Esophagus mucosa (tissue), 1 donor: ENCODE results near the gene PI4K2A. TPM values are rescaled to one million over a fixed set of nuclear protein-coding genes. Genes with fewer than 3 reads are reported as not detected.
"Not testable (repeated sequence)": the region's sequence is repeated elsewhere in the genome, so short reads cannot be mapped to it uniquely, and the experiment has no call there.

Experiments
- ATAC-seq: fragments of 200-7000 bp; cut with Tn5 transposase; one replicate; pipeline ENCODE4 v1.9.1; 2020
- total RNA-seq: library from RNA; stranded (reverse); gene quantifications from one replicate; pipeline ENCODE4 v1.2.4, GENCODE V29; 2023
- donor health status: DM: yes; HTN: yes; CAD: no.

PI4K2A gene
- total RNA-seq, 1 donor from 2014 or later: 13.0 TPM

DNA sequence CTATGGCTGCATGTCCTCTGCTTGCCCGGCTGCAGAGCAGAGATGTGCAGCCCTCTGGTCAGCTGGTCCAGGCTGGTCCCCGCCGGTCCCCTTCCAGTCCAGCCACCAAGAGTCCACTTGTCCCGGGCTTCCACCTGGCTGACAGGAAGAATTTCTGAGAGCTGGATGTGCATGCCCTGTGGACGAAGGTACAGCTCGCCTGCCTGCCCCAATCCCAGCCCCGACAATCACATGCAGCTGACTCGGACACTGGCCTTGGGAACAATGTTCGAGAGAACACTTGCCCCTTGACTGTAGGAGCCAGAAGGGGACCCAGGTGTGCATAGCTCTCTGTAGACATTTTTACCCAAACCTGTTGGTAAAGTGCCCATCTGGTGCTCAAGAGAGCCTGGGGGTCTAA, 34.8 kb downstream of the PI4K2A start:
- no peak for ATAC-seq

GRCh38 chr10:97676770-97677581, 36.5 kb downstream of the PI4K2A start:
- ATAC-seq: peak; percentile 71

DNA sequence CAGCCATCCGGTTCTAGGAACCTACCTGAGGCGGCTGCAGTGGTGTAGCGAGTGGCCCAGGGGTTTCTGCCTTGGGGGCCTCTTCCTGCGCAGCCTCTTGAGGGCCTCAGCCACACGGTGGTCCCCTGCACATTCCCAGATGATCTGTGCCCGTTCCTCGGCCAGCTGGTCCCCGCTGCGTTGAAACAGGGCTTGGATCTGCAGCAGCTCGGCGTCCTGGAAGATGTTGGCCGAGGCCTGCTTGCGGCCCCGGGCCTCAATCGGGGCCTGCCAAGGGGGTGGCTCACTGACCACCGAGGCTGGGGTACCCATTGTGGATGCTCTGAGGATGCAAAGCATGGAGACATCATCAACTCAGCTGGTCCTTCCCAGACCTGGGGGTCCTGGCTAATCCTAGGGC, 39.1 kb downstream of the PI4K2A start:
- ATAC-seq: no peak

DNA sequence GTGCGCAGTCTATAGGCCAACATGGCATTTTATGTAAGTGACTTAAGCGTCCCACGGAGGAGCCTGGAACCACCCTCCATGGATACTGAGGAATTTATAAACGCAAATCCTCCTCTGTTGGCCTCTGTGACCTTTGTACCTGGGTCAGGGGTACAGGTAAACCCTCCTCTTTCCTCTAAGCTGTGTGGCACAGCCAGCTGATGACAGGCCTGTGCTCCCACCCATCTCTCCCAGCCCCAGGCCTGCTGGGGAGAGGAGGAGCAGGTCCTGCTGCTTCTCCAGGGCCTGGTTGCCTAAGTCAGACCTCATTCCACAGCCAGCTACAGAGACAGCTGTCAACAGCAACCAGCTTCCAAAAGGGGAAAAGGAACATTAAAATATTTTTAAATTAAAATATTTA, 41.6 kb downstream of the PI4K2A start:
- ATAC-seq: no peak

DNA sequence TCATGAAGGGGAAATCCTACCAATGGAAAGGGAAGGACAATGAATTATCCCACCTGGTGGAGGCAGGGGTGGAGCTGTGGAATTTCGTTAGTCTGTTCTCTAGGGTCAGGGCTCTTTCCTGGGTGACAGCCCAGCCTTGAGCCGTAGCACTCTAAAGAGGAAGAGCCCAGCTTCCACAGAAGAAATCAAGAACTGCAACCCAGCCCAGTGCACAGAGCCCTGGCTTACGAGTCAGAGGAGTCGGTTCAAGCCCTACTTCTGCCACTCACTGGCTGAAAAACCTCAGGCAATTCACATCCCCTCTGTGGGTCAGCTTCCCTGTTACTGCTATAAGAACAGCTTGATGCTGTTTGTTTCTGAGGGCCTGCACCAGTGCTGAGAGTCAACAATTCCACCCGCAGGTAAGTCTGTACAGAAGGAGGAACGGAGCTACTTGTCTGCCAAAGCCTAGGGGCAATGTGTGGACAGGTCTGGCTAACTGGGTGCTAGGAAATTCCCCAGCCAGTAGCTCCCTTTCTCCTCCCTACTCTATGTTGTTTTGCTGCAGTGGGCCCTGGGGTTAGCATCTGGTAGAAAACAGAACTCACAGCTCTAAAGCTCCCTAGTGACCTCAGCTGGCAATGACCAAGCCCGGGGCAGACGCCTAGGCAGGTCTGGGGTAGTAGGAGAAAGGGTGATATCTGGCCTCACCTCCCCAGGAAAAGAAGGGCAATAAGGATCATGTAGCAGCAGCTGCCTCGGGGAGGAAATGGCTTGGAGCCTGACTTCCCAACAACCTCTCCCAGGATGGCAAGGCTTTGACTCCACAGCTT, 43.3 kb downstream of the PI4K2A start:
- ATAC-seq: no peak

DNA sequence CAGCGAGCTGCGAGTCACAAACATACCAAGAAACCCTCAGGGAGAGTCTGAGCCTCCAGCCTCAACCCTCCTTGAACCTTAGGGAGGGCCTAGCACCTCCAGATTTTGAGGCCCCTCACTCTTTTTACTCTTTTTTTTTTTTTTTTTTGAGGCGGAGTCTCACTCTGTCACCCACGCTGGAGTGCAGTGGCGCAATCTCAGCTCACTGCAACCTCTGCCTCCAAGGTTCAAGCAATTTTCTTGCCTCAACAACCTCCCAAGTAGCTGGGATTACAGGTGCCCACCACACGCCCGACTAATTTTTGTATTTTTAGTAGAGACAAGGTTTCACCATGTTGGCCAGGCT, 43.9 kb downstream of the PI4K2A start:
- not testable (repeated sequence) for ATAC-seq

- ATAC-seq: no peak
Measured at GRCh38 chr10:97684866-97685394, 44.5 kb downstream of the PI4K2A start.

DNA sequence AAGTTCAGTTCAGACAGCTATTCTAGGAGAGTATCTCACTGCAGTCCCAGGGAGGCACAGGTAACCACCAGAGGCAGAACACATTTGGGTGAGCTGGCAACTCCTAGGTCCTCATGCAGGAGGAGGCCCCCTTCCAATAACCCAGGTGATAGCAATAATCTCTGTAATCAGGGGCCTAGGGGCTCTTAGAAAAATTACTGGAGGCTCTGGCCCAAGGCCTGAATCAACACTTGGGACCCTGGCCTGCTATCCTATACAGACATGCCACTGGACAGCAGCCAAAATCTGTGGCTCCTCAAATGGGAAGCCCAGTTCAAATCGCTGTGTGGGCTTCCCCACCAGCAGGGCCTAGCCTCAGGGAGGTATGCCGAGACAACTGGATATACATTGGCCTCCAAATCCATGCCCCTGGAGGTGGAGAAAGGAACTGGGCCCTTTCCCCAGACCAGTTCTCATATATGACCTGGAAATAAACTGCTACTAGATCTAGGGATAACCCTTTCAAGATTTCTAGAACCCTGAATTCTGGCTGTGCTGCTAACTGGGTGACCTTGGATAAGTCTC, 45.0 kb downstream of the PI4K2A start:
- no peak for ATAC-seq

GRCh38 chr10:97686301-97686961, 46.0 kb downstream of the PI4K2A start:
- ATAC-seq: peak; percentile 1

DNA sequence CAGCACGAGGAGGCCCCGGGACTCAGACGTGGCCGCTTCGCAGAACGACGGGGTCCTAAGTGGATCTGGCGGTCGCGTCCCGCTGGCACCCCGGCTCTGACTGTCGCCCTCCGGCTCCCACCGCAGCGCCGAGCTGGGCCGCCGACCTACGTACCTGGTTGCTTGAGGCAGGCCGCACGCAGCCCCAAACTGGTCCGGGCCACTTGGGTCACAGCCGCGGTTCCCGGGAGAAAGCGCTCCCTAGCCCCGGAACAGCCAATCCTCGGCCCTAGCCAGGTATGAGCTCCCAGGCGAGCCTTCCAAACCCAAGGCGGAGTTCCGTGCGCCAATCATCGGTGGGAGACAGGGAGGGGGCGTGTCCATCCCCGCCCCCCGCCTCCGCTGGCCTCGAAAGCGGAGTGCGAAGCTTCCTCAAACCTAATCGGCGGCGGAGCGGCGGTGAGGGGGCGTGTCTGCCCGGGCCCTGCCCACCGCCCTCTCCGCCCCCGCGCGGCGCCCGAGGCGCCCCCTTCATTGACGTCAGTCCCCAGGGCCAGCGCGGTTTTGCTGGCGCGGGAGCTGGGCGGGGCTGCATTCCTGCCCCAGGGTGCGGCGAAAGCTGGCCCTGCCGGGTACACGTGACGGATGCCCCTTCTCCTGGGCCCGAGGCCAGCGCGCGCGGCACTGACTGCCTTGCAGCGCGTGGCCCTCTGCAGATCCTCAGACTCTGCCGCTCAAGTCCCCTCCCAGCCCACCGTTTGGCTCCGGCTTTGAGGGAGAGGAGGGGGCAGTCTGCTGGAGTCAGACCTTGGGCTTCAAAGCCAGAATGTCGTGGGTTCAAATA, 46.7 kb downstream of the PI4K2A start, which contains the start of gene AVPI1:
Gene AVPI1, minus strand, starts transcription at position 280 of the 823 bp plus-strand sequence. CDS start 7,336 bp downstream, outside the sequence.
- ATAC-seq: peak; percentile 94

DNA sequence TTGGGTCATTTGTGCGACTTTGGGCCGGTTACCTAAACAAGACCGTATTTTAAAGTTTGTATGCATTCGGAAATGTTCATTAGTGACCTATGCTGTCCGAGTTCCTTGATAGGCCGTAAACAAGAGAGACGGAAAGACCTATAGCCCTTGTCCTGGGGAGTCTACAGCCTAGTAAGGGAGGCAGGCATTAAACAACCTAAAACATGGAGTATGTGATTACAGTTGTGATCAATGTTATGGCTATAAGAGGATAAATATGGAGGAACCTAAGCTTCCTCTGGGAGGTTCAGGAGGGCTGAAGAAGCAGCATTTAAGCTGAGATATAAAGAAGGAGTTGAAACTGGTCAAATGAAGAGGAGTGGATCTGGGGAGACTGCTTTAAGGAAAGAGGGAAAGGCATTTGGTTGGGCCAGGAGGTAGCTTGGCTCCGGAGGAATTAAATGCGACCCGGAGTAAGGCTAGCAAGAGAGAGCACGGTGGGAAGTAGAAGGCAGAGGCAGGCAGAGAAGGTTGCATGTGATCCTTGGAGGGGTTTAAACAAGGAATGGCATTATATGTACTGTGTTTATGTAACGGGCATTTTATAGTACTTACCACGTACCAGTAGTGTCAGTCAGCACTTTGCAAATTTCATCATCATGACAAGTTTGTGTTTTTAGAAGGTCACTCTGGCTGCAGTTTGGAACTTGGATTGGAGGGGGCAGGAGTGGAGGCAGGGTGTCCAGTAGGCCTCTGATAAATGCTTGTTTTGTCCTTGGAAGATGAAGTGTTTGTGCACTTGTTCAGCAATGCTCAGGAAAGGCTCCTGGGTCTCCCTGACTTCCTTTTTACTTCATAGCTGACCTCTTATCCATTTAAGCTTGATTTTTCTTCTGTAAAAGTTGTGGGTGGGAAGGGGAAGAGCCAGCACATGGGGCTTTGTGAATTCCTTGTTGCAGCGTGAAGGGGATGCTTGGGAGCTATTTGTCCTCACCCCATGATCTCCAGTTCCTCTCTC, 47.6 kb downstream of the PI4K2A start:
- no peak for ATAC-seq

- peak; percentile 53 for ATAC-seq
Measured at GRCh38 chr10:97689559-97690020, 49.1 kb downstream of the PI4K2A start.

DNA sequence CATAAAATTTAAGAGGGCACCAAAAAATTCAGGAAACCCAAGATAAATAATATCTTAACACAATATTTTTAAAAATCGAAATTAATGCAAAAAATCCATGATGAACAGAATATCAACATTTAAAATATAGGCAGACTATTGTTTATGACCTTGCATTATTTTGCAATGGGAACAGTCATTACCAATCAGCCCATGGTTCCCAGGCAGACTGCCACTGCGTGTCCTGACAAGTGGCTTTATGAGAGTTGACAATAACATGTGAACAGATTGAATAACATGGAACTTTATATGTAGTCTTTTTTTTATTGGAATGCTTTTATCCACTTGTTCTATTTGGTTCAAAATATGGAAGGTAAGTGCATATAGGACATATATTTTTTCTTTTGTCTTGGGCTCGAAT, 49.7 kb downstream of the PI4K2A start:
- no peak for ATAC-seq

DNA sequence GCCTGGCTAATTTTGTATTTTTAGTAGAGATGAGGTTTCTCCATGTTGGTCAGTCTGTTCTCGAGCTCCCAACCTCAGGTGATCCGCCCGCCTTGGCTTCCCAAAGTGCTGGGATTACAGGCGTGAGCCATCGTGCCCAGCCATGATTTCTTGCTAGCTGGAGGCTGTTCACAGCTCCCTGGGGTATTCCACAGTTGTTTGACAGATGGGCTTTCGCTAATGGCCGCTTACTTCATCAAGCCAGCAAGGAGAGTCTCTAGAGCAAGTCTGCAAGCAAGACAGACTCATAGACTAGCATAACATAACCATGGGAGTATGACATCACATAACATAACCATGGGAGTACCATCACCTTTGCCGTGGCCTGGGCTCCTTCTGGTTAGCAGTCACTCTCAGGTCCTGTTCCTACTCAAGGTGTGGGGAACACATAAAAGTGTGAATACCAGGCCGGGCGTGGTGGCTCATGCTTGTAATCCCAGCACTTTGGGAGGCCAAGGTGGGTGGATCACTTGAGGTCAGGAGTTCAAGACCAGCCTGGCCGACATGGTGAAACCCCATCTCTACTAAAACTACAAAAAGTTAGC, 57.7 kb downstream of the PI4K2A start:
- ATAC-seq: peak; percentile 35

- ATAC-seq: peak; percentile 84
Measured at GRCh38 chr10:97701438-97702069, 61.1 kb downstream of the PI4K2A start.

GRCh38 chr10:97703398-97704067, 63.1 kb downstream of the PI4K2A start:
- ATAC-seq: no peak

- ATAC-seq: no peak
Measured at GRCh38 chr10:97704341-97704740, 63.9 kb downstream of the PI4K2A start.

DNA sequence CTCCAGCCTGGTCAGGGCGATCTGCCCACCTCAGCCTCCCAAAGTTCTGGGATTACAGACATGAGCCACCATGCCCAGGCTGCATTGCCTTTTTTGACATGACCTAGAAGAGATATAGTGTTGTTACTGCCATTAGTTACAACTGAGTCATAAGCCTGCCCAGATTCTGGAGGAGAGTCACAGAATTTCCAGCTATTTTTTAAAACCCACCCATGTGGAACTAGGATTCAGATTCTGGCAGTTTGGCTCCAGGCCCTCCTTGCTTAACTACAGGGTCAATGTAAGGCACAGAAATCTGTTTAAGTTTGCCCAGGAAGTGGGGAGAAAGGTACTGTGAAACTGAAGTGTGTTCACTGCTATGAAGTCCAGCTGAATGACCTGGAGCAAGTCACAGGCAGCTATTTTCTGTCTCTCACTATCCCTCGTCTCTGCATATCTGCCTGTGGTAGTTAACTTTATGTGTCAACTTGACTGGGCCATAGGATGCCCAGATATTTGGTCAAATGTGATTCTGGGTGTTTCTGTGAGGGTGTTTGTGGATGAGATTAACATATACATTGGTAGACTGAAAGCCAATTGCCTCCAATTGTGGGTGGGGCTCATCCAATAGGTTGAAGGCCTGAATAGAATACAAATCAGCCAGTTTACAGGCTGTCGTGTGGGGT, 64.7 kb downstream of the PI4K2A start:
- no peak for ATAC-seq
